COLO829 (cell line): ENCODE results near the gene PLEKHA7.
"Not testable (repeated sequence)": the region's sequence is repeated elsewhere in the genome, so short reads cannot be mapped to it uniquely, and the experiment has no call there.

Experiments used
- DNase-seq: peaks from one replicate; pipeline ENCODE4 v3.0.0; 2012; ENCODE audit warnings: low spot score

PLEKHA7 gene

DNA sequence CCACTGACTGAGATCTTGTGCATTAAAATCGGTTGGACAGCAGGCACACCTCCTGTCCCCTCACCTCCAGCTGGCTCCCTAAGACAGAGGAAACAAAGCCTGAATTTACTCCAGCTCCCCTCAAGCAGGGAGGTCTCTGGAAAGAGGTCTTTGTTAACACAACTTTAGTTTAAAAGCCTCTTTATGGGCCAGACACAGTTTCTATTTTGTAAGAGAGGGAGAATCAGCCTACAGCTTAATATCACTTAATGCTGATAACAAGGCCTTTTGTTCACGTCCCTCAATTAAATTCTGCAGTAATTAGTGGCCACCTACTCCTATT, 36.3 kb downstream of the PLEKHA7 start:
- peak; percentile 86 for DNase-seq

DNA sequence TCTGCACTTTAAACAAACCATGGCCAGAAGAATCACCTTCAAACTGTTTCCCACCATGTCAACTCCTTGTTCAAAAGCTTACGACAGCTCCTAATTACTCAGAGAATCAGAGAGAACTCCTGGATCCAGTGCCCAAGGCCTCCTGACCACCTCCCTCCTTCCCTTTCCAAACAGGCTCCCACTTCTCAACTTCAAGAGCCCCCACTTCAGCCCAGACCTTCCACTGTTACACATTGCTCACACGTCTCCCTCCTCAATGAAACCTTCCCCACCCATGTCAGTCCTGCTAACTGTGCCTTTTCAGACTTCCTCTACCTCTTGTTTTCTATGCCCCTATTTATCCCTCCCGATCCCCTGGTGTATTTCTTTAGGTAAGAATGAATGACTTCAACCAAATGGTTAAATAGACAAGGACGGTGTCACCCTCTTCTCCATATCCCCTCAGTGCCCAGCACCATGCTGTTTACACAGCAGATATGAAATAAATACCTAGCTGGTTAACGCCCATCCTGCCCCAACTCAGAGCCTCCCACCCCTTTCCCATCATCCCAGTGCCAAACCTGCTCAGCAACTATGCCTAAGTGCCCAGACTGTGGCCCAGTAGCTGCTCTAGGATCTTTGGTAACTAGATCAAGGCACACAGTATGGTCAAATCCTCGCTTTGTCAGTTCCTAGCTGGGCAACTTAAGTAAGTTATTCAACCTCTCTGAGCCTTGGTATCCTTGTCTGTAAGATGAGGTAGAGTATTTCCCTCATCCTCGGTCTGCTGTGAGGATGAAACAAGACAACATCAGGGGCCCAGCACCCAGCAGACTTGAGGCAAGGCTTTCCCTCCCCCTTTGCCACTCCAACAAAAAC, 36.8 kb downstream of the PLEKHA7 start:
- no peak for DNase-seq

DNA sequence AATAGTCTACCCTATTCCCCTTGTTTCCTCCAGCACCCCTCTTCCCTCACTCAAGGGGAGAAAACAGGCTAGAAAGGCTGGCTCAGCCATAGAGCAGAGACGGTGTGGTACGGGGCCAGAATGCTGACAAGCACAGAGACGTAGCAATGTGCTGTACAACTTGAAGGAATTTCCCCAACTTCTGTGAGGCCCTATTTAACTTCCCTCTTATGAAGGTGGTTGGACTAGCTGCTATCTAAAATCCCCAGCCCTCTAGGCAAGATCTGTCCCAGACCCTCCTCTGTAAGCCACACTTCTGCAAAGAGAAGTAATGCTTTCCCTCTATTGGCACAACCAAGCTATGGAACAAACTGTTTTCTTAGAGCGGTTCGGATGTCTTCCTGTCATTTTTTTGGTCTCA, 37.8 kb downstream of the PLEKHA7 start:
- no peak for DNase-seq

DNA sequence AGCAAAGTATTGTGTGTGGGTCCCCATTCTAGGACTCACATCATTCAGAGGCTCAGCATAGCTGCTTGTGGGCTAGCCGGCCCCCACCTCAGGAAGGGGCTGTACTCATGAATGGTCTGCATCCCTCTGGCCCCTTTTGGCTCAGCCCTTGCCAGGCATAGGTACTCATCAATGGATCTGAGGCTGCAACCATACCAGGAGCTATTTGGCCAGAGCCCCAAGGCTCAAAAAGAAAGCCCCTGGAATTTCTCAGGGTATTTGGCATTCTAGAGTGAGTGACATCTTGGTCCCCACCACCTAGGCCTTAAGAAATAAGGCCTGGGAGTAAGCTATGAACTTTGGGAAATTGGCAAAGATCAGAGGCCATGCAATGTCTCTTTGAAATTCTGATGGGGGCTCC, 38.3 kb downstream of the PLEKHA7 start:
- no peak for DNase-seq

DNA sequence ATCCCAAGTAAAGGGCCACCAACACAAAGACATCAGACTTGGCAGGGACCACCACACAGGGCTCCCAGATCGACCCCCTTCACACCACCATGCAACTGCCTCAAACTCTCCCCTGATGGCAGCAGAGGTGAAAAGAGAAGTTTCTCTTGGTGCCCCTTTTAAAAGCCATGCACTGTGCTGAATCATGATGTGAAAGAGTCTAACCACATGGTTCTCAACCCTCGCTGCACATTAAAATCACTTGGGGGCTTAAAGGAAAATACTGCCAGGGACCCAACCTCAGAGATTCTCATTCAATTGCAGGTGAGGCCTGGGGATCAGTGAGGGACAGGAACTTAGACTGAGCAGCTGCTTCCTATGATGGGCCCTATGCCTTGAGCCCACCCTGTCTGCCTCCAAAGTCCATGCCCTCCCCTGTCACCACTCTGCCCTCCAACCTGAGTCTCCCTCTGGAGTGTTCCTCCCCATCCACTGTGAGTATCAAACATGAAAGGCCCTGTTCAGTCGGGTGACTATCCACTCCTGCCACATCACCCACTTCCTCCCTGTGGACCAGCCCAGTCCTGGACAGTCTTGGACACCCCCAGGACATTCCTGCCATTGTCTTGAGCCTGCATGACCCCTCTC, 40.8 kb downstream of the PLEKHA7 start:
- no peak for DNase-seq

DNA sequence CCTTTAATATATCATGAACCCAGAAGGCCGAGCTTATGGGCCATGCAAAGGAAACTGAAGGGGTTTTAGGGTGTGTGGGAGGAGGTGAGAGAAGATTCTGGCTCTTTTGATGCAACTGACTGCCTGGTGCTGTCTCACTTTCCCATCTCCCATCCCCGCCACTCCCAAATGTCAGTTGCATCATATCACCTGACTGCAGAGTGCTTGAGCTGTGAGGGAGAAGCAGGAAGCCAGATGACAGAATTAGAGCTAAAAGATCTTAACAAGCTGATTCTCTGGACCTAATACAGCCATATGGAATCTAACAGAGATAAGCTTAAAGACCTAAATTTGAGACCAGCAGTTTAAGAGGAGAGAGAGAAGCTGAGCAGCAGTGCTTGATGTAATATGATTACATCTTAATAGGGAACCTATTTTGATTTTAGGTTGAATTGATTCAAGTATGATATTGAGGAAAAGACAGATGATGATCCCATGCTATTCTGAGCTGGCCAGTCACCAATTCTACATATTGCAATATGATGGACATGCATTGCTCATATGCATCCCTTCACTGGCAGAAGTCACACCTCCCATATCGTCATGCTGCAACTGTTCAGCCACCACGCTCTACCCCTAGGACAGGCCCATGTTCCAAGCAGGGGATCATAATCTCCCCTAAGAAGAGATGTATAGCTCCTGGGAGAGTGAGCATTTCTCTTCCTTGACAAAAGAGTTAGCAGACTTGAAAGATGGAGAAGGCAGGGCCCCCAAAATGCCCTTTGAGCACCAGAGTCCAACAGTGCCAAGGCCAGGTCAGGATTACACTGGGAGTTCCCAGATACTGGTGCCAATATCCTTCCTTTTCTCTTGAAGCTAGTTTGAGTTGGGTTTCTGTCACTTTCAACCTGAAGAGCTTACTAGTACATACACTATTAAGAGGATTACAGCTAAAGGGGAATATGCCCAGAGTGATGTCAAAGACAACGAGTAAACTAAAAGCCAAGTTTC, 44.9 kb downstream of the PLEKHA7 start:
- no peak for DNase-seq

DNA sequence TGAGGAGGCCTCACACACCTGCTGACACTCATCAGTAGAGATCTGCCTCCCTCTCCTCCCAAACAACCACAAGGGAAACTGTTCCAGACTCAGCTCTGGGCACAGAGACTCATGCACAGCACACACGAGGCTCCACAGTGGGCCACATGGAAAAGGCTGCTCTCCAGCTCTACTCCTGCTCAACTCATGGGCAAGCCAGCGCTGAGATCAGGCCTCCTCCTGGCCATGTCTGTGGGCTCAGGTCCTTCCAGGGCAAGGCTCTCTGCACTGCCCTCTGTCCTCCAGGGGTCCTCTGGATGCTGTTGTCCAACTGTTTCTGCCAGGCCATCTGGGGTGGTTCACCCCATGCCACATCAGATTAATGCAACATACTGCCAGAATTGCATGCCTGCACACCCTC, 46.0 kb downstream of the PLEKHA7 start:
- no peak for DNase-seq

DNA sequence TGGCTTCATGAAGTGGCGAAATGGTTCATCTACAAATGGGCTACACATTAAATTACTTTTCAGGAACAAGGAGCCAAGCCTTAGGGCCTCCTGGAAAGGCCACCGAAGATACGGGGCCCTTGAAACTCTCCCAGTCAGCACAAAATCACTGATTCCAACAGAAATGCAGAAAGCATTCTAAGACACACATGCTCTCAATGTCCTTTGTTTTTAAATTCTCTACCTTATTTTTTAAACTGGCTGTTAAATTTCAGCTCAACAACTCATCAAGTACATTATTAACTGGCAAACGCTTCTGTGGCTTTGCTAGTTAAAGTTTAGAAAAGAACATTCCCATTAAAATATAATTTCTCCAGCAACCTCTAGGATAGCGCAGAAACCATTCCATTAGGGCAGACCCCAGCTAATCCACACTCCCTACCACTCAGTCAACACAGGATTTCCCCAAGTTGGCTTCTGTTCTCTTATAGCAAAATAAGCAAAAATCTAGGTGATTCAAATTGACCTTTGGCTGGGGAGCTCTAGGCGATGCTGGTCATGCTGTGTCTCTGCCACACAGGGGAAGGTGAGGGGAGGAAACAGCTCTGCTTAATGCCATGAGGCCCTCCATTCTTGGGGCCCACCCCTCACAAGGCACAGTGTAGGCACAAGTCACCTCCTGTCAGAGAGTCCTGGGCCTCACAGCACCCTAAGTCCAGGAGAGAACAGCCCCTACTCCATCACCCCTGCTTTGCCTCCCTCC, 47.1 kb downstream of the PLEKHA7 start:
- no peak for DNase-seq

DNA sequence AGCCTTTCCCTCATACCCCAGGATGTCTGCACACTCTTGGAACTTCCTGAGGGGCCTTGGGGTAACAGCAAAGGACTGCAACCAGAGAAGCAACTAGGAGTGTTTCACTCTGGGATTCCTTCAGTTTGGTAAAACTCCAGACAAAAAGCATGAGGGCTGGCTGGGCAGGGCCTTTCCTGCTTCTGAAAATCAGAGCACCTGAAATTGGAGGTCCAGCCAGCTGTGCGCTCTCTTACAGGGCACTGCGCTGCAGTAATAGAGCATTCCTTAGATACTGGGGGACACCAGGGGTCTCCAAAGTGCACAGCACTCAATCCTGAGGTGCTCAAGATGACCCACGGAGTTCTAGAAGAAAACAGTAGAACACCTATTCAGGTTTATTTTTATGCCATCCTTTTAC, 49.7 kb downstream of the PLEKHA7 start:
- DNase-seq: no peak

DNA sequence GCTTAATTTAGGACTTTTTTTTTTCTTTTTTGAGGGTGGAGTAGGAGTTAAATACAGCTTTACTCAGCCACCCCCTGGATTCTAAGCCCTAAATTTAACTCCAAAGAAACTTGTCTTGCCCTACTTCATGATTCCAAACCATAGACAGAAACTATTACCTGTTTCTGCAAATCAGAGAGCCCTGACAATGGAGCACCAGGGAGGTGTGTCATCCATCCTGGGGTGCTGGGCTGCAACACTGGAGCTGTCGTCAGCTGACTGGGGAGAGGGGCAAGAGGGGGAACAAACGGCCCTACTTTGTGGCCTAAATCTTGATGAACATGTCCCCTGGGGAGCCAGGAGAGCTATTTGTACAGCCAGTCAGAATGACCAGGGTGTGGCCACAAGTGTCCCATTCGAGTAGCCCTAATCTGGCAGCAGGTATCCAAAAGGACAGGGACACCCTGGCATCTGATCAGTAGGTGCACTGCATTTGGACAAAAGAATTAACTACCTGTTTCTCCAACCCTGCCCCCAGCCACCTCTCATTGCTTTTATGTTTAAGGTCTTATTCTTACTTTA, 50.8 kb downstream of the PLEKHA7 start:
- no peak for DNase-seq

DNA sequence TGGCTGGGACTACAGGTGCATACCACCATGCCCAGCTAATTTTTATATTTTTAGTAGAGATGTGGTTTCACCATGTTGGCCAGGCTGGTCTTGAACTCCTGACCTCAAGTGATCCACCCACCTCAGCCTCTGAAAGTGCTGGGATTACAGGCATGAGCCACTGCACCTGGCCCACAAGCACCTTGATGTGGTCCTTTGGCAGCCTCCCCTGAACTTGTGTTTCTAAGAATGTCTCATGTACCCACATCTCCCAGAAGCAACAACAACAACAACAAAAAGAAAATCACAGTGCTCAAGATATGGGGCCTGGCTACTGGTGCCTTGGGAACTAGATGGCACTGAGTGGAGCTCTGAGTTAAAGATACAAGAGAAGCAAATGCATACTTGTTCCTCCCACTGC, 51.6 kb downstream of the PLEKHA7 start:
- DNase-seq: not testable (repeated sequence)

DNA sequence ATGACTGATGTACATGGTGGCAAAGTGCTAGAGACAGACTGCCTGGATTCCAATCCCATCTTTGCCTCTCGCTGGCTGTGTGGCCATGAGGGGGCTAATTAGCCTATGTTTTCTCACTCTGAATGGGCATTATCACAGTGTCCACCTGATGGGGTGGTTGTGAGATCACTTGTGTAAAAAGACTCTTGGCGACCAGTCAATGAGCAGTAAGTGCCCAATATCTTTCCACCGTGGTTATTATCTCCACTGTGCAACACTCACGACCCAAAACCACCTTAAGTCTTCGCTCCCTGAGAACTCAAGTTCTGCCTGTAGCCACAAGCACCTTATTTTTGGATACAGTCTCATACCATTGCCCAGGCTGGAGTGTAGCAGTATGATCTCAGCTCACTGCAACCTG, 52.1 kb downstream of the PLEKHA7 start:
- no peak for DNase-seq

DNA sequence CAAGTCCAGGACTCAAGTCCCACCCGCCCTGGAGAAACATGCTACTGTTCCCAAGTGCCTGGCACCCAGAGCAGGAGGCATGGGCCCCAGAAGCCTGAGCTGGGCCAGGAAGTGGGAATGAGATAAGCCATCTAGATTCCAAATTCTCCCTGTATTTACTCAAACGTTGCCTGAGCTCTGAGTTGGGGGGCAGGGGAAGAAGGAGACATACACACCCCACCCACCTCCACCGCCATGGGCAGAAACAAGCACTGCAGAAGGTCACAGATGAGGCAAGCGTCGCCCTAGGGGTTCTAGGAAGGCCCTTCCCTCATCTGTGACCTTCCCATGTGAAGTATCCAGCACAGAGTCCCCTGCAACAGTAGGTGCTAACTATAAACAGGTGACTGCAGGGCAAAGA, 54.0 kb downstream of the PLEKHA7 start:
- no peak for DNase-seq

DNA sequence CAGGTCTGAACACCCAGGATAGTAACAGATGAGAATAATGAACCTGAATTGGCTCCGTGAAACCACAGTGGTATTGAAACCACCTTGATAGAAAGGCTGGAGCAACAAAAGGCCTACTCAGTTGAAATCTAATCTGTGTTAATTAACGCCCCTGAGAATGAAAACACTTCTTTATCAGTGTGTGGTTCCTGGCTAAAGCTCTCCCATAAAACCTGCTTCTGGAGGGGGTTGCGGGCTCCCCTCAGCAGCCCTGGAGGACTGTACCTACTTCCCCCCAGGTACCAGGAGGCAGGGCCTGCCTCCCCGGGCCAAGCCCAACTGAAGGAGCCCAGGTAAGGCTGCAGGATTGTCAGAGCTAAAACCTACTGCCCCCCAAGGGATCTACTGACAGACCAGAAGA, 54.6 kb downstream of the PLEKHA7 start:
- no peak for DNase-seq

DNA sequence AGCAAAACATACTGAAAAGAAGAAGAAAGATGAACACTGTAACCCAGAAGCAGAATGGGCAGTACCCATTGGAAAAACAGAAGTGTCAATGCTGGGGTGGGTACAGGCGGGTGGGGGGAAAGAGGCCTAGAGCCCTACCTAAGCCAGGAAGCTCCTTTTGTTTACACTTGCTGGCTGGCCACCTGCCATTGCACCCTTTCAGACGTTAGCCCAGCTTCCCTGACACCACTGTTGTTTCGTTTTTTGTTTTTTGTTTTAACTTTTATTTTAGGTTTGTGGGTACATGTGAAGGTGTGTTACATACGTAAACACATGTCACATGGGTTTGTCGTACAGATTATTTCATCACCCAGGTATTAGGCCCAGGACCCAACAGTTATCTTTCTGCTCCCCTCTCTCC, 55.4 kb downstream of the PLEKHA7 start:
- DNase-seq: no peak

DNA sequence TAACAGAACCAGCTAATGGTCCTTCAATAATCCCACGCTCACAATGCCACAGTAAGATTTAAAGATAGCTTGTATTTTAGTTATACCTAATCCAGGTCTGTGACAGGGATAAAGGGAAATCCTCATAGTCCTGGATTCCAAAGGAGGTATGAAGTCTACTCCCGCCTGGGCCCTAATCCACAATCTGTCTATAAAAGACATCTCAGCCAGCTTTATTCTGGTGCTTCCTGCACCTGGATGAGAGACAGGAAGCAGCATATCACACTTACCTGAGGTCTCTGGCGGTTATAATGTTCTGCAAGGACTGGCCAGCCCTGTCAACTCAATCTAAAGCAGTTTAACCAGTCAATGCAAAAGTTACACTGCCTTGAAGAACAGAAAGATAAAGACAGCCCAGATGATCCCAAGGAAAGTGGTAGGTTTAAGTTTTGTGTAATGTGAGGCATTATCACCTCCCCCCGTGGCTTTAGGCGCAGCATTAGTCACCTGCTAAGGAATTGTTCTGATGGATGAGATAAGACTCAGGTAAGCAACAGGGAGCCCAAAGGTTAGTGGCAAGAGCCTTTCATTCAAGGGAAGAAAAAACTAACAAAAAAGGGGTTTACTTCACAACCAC, 57.6 kb downstream of the PLEKHA7 start:
- DNase-seq: no peak

DNA sequence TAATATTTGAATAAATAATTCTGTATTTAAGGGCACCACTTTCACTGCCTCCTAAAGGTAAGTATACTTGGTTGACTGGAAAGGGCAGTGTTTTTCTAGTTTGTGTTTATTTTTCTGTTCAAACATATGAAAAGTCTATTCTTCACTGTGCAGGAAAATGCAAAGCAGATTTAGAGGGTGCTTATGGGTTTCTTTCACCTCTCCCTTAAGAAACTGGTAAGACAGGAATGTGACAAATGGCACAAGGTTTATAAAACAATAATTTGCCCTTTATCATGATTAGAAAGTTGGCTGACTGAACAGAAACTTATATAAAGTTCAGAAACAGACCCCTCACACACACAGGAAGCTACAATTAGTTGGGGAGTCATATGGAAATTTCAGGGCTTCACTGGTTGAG, 60.6 kb downstream of the PLEKHA7 start:
- no peak for DNase-seq

DNA sequence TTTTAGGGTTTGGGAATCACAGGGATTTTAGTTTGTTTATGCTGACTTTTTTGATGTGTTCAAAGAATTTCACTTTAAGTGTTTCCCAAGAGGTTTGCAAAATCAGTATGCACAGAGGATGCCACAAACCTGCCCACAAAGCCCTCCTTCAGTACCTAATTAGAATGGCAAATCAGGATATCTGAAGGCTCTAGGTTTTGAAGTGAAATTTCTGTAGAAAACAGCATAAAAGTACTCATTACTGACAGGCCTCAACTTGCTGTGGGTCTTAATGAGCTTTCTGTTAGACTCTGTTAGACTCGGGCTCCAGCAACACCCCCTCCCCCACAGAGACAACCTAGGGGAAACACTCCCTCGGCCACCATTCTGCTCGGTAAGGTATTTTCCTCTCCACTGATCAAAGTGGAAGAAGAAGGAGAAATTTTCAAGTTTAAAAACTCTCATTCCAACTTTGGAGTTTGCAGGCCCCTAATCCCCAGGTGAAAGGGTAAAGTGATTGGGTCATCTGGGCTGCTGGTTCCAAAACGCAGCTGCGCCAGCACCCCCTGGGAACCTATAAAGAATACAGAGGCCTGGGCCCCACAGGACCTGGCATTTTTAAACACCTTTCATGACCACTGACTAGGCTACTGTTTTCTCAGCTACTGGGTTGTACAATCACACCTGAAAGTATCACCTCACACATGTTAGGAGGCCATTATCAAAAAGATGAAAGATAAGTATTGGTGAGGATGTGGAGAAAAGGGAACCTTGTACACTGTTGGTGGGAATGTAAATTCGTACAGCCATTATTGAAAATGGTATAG, 67.5 kb downstream of the PLEKHA7 start:
- no peak for DNase-seq

DNA sequence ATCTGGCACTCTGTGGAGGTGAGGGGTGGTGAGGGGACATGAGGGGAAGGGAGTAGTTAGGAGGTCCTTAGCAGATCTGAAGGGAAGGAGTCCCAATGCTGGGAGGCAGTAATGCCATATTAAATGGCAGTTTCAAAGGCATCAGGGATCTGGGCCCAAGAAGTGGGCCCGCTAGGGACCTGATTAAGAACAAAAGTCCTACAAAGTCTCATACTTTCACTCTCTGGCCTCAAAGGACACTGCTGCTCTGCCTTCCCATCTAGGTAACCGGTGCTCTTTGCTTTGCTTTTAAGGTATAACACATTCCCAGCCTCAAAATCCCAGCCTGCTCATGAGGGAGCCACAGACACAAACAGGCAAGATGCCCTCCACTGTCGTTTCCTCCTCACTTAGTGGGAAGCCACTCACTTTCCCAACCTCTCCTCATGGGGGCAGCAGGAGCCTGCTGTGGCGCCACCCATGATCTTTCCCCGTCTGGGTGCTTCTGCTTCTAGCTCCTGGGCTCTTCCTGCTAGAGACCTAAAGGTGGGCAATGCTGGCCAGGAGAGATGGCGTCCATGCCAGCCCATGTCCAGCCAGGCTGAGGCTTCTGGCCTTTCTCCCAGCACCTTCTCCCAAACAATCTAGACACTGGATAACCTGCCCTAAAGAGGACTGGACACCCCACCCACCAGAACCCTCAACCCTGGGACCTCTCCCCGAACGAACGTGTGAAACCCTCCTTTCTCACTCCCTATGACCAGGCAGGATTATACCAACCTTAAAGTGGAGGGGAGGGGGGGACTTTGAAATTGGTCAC, 68.3 kb downstream of the PLEKHA7 start:
- DNase-seq: peak; percentile 85

DNA sequence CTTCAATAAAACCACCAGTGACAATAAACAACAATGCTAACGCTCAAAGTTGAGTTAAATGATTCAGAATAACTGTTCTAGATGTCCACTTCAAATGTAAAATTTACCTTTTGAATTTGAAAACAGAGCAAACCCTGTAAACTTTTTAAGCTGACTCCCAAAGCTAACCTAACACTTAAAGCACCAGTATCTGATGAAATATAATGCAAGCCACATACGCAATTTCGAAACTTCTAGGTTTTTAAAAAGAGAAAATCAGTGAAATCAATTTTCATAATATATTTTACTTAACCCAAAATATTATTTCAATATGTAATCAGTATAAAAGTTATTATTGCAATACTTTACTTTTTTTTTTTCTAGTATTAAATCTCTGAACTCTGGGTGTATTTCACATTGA, 71.3 kb downstream of the PLEKHA7 start:
- DNase-seq: no peak
